HG03469 (cell line): Measurements from ENCODE around the gene TPPP3.

Experiments used
- ATAC-seq: cut with Tn5 transposase; IDR thresholded peaks from one replicate; pipeline ENCODE4 v1.9.1; 2021; ENCODE audit warnings: mild to moderate bottlenecking, moderate library complexity, moderate number of reproducible peaks; ENCODE audit not compliant: unreplicated experiment

The TPPP3 gene

DNA sequence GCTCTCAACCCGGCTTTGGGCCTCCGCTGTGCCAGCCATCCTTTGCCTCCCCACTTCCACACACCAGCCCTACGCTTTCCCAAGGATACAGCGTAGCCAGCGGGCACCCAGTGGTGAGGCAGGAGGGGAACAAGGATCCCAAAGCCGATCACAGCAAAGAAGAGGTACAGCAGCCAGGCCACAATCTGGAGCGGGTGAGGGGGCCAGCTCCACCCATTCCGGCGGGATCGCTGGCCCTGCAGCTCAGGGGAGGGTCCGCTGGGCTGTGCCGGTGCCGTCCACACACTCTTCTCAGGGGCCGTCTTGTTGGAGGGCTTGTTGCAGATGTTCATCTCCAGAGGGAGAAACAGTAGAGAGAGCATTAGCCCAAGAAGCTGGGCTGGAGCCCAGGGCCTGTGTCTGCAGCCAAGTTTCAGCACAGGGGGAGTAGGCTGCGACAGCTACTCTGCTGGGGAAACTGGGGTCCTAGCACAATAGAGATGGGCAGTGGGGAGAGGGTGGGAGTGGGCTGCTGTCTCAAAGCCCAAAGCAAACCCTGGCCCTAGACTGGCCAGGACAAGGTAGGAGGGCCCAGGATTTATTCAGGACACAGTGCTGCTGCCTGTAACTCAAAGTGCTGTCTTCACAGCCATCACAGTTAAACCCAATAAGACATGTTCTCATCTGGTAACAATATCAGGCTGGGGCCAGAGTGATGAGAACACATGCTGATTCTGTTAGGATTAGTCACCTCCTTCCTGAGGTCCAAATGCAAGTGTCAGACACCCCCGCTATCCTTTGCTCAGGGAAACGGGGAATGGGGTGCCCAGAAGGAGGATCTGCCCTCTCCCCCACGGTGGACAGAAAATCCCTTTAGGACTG lies 13.0 kb upstream of the TPPP3 start:
- no peak for ATAC-seq

DNA sequence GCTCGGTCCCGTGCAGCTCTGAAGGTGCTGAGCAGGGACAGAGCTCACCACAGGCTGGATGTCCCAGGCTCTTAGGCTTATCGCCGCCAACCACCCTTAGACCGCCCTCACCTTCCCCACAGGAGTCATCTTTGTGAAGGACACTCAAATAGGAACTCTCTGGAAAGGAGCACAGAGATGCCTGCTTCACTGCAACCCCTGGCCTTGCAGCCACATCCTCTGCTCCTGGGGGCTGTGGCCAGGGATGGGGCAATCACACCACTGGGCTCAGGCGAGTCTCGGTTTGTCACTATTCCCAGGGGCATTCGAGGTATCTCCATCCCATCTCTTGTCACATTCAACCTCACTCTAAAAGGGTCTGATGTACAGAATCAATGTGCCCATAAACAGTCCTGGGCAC lies 12.0 kb upstream of the TPPP3 start:
- ATAC-seq, result no peak

DNA sequence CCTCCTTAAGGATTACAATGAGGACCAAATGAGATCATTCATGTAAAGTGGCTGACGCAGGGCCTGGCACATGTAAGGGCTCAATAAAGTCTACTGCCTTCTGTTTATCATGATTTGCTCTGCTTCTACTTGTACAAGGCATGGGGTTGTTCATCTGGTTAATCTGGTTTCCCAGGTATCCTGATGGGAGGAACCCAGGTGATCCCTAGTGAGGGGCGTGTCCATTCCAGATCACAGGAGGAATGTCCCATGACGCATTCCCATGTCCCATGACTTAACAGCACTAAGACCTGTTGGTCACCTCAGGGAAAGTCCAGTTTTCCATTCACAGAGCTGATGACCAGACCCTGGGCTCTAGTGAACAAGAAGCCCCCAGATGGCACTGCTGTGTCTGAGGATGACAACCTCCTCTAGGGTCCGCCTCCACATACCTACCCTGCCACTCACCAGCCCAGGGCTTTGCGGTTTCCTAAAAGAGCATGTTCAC lies 11.5 kb upstream of the TPPP3 start:
- ATAC-seq, result no peak

DNA sequence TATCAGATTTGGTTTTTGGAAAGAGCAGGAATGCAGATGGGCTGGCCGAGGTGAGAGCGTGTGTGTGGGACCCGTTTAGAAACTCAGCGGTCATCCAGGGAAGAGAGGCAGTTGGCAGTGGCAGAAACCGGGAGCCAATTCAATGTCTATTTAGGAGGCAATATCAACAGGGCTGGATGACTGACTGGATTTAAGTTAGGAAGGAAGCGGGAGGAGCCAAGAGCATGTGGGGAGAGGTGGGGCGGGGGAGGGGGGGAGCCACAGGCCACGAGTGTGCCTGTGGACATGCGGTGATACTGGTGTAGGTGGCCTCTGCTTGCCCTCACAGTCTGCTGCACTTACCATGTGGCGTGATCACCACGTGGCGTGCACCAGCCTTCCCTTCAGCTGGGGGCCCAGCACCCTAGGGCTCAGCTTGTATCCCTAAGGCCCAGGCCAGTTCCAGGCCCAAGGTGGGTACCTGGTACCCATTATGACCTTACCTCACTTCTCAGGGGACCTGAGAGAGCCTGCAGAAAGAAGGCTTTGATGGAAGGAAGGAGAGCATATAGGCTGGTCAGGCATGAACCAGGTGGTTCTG lies 10.8 kb upstream of the TPPP3 start:
- ATAC-seq, result no peak

DNA sequence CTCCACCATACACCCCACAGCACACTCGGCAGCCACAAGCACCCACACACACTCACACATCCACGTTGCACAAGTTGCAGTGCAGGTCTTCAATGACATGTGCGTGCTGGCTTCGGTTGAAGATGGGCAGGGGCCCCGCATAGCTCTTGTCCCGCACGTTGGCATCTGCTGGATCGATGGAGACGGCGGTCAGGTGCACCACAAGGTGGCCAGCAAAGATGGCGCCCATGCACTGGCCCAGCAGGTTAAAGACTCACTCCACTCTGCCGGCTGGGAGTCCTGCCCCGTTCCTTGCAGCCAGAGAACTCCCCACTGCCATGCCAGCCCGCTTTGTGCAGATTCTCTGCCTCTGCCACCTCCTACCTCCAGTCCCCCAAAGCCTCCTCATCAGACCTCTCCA lies 7.6 kb upstream of the TPPP3 start:
- ATAC-seq, result no peak

DNA sequence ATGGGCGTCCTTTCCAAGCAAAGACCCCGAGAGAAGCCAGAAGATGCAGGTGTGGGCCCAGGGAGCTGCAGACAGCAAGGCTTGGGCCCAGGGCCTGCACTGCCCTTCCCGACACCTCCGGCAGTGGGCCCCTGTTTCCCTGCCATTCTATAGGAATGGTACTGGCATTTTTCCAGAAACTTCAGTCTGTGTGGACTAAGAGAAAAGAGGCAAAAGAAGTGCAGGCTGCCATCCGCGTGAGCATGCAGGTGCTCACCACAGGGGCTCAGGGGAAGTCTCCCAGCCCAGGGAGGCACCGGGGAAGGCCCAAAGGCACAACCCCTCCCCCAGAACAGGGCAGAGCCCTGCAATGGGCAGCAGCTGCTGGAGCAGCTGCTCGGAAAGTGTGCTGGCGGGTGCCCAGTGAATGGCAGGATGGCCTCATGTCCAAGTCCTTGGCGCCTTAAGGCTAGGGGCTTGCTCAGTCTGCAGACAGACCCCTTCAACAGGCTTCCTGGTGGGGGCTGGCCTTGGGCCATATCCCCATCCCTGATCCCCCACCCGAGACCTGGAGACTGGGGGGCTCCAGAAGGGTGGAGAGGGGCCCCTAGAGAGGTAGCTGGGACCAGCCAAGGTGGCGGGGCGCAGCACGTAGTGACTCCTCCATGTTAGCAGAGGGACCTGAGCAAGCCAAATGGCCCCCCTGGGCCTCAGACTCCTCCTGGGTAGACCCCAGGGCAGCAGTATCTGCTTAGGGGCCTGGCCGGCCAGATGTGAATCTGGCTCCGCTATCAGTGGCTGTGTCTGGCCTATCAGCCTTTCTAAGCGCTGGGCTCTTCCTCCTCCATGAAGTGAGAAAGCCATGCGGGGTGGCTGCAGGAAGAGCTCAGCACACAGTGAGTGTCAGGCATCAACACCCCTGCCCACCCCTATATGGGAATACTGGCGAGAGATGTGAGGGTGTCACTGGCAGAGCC lies 6.7 kb upstream of the TPPP3 start:
- ATAC-seq, result no peak

DNA sequence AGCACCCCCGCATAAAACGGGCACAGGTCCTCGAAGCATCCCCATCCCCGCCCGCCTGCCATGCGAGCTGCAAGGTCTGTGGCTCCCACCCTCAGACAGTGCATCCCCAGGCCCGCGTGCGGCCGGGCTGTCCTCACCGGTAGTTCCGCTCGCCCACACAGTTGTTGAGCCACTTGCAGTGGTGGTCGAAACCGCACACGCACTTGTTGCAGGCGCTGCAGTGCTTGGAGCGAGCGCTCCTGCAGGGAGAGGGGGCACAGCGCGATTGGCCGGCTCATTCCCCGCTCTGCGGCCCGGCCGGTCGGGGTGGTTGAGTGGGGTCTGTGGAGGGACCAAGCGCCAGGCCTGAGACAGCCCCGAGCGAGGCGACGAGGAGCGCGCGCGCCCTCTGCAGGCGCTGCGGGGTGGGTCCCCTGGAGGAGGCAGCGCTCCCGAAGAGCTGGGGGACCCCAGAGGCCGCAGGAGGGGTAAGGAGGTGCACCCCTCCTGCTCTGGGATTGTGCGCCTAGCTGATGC lies 6.0 kb upstream of the TPPP3 start:
- no peak for ATAC-seq

DNA sequence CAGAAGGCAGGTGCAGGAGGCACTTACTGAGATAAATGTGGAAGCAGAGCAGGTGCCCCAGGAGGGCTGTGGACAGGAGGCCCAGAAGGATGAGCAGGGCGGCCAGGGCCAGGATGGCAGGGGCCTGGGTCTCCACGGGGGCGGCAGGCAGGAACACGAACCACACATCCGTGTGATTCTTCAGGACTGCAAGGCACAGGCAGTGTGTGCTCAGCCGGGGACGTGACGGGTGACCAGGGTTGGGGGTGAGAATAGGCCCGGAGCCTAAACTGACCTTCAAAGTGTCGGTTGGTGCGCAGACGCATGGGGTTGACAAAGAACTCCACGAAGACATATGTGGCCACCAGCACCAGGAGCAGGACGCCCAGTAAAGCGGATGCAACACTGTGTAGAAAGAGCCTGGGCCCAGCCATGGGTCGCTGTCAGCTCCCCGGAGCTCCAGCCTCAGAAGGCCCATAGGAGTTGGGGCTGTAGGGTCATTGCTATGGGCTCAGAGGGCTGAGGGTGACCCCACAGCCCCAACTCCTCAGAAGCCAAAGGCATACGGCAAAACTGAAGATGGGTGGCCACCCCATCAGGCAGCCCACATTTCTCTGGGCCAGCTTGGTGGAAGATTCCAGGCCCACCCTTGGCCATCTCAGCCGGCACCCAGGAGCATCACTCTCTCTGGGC lies 5.4 kb upstream of the TPPP3 start:
- no peak for ATAC-seq

DNA sequence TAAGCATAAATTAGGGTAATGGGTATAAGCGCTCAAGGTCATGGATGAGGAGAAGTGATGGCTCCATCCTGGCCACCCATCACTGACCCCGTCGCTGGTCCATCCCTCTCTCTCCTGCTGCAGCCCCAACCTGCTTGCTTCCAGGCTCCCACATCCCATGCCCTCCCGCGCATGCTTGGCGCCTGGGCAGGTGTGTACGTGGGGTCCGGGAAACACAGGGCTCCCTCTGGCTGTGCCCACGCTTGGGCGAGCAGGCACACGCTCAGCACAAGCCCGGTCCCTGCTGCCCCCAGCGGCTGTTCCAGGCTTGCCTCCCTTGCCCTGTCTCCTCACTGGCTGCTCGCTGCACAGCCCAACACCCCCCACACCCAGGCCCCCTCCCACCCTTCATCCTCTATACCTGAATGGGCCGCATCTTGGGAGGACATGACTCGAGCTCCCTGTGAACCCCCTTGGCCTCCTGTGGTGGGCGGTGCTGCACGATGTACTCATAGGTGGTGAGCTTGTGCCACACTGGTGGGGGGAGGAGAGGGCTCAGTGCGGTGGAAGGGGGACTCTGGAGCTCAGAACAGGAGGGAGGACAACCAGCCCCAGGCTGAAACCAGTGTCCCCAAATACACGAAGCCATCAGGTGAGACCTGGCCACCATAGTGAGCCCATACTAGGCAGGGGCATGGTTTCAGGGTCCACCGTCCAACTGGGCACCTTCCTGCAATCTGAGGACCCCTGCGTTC lies 4.7 kb upstream of the TPPP3 start:
- no peak for ATAC-seq

DNA sequence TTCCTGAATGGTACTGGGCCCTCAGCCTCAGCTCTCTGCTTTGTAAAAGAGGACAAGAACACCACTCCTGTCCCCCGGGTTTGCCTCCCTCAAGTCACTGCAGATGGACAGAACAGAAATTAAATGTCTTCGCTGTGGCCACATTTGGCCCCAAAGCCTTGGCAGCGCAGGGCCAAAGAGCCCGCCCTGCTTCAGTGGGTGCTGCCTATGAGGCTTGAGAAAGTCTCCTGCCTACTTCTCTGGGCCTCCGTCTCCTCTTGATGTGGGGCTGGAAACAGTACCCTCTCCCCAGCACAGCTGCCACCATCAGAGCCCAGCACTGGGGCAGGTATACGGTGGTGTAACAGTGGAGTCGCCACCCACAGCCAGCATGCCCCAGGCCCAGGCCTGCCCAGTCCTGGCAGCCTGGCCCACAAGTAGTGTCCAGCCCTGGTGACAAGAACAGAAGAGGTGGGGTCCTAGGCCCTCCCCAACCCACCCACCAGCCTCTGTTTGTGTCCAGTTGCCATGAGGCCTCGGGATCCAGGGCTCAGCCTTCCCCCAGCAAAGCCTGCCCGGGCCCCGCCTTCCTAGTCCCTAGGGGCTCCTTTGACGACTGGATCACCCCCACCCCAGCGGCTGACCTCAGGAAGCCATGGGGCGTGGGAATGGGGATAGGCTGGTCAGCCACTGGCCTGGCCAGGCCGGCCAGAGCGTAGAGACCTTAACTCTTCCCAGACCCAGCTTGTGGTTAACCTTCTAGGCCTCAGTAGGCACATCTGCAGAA lies 3.9 kb upstream of the TPPP3 start:
- no peak for ATAC-seq

DNA sequence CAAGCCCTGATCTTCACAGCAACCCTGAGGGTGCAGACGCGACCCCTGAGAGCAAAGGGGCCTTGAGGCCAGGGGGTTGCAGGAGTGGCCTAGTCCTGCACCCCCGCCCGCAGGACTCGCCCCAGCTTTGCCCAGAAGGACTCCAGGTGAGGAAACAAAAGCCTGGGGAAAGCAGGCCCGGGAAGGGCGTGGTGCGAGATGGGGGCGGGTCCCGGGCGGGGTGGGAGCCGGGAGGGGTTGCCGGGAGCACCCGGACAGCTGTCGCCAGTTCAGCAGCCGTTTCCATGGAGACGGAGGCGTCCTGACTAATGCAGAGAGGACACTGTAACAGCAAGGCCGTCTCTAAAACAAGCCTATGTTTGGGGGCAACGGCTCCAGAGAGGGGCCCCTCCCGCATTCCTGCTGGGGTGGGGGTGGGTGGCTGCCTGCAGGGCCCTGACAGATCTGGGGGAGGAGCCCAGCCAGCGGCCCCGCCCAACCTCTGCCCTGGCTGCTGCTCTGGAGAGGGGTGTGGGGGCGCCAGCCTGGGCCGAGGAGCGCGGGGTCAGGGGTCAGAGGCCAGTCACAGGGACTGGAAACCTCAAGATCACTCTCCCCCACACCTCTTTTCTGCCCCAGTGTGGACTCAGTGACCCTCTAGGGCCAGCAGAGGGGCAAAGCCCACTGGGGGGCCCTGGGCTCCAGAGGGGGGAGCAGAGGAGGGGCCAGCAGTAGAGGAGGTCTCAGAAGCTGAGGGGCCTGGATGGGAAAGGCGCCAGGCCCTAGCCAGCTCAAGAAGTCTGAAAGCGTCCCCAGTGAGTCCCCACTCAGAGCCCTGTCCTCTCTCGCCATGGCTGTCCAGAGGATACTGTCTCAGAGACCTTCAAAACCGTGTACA lies 3.1 kb upstream of the TPPP3 start:
- no peak for ATAC-seq

DNA sequence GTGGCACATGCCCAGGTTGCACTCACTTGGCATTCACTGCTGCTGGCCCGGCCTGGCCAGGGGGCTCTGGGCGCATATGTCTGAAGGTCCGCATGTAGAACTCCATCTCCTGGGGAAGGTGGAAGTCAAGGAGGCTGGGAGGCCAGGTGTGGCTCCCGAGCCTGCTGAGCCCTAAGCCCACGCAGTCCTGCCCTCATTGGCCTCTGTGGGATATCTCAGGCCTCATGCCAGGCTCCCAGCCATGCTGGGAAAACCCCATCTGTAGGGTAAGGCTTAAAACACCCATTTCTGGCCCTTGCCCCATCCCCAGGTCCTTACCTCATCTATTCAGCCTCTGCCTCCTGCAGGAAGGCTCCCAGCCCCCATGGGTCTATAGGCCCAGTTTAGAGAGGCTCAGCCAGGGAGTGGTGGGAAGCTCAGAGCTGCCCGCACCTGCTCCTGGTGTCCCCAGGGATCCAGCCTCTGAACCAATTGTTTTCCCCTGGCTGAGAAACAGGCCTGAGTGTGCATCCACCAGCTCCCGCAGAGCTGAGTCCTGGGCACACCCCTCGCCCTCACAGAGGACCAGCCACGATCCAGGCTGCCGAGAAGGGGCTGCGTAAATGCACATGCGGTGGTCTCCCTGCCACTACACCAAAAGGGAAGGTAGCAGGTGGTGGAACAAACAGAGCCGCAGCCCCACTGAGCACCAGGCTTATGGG lies 2.3 kb upstream of the TPPP3 start:
- no peak for ATAC-seq

DNA sequence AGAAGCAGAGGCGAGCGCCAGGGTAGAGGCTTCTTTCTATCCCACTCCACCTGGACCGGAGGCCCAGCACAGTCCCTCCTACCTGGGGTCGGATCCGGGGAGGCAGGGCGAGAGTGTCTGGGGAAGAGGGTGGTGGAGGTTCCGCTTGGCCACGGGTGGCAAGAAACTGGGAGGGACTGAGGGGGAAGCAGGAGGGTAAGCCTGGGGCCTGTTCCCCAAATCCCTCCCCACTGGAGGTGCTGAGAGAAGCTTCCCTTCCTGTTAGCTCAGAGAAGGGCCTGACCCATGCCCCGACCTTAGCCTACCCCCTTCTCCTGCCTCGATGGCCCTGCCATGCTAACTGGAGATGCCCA lies 1.8 kb upstream of the TPPP3 start:
- no peak for ATAC-seq

DNA sequence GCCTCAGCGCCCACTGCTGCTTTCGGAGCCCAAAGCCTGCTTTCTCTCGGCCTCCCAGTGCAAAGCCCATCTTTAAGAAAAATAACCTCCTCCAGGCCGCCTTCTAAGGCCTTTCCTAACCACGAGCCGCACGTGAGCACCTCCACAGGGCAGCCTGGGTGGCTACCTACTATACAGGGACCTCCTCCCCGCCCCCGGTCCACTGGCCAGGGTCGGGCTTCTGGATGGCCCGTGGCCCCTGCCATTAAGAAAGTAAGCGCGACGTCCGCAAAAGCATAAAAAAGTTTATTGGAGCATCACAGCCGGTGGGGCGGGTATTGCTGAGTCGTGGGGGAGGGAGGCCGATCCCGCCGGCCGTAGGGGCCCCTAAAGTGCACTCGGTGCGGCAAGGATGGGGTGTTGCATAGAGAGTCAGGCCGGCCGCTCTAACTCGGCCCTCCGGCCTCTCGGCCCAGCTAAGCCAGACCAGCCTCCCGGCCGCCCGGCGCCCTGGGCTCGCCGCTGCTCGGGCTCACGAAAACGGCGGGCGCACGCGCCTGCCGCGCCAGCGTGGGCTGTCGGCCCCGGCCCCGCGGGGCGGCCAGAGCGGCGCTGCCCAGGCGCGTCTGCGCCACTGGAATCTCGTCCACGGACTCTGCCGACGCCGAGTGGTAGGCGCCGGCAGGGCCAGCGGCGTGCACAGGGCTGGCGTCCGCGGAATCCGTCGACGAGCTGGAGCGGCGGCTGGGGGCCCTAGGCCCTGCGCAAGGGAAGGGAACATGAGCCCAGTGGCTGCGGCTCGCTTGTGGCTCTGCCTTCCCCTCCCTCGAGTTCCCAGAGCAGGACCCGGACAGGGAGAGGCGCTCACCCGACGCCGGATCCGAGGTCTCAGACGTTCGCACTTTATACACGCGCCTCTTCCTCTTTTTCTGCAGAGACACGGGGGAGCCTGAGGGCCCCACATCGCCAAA lies 1.1 kb upstream of the TPPP3 start:
- no peak for ATAC-seq

DNA sequence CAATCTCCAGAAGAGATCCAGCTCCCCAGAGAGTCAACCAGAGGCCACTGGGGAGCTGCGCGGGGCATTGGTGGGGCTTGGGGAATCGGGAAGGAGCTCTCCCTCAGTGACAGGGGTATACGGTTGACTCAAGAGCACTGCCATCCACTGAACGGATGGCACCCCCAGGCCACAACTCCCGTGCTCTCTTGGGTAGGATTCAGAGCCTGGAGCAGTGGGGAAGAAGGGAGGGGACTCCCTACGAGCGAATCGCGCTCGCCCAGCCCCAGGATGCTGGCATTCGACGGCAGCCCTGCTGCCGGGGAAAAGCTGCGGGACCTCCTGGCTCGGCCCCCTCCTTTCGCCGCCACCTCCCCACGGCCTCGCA lies 473 bp upstream of the TPPP3 start:
- ATAC-seq, result no peak

DNA sequence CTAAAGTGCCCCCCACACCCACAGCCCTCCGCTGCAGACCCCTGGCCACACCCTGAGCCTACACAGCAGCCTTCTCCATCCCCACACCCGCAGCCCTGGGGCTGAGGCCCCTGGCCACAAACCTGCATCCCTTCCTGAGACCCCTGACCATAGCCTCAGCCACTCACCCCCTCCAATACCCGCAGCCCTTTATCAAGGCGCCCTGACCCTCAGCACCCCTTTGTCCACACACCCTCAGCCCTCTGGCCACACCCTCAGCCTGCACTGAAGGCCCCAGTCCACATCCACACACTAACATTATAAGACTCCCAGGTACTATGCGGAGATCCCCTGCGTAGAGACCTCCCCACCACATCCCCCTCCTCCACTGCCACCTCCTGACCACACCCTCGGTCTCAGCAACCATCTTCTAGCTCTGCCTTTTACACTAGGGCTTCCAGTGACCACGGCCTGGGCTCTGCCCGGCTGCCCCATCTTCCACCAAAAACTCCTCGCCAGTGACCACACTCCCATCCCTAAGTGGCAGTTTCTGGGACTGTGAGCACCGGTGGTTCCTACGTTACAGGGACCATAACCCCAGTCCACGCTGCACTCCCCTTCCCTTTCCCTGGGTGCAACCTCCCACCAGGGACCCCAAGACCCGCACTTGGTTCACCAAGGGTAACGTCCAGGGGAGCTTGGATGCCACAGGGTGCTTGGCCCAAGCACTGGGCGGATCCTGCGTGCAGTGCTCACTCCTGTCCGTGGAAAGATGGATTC lies 818 bp downstream of the TPPP3 start:
- ATAC-seq, result no peak
